ENCODE data around the gene PERCC1.

DNA sequence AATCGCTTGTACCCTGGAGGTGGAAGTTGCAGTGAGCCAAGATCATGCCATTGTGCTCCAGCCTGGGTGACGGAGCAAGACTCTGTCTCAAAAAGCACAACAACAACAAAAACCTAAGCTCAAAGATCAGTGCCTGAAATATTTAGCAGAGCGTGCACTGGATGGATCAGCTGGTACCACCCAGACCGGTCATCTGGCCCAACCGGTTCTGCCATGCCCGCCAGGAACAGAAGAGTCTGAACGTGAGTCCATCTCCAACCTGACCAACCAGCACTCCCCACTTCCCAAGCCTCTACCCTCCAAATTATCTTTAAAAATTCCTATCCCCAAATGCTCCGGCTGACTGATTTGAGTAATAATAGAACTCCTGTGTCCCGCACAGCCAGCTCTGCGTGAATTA is 8.8 kb upstream of the PERCC1 start:
- TF ChIP-seq, protein P1, sequence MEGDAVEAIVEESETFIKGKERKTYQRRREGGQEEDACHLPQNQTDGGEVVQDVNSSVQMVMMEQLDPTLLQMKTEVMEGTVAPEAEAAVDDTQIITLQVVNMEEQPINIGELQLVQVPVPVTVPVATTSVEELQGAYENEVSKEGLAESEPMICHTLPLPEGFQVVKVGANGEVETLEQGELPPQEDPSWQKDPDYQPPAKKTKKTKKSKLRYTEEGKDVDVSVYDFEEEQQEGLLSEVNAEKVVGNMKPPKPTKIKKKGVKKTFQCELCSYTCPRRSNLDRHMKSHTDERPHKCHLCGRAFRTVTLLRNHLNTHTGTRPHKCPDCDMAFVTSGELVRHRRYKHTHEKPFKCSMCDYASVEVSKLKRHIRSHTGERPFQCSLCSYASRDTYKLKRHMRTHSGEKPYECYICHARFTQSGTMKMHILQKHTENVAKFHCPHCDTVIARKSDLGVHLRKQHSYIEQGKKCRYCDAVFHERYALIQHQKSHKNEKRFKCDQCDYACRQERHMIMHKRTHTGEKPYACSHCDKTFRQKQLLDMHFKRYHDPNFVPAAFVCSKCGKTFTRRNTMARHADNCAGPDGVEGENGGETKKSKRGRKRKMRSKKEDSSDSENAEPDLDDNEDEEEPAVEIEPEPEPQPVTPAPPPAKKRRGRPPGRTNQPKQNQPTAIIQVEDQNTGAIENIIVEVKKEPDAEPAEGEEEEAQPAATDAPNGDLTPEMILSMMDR (IDR thresholded peaks at IDR 0.05; ENCODE audit: low read depth, low read length, poor library complexity, severe bottlenecking), result no peak
- no peak for TF ChIP-seq EZH2phosphoT487 (IDR thresholded peaks at IDR 0.05; ENCODE audit: borderline replicate concordance, low read length)
